NCI-H748 (cell line): ENCODE data around the gene TLE3.

ENCODE experiments used
- DNase-seq: peaks from one replicate; lab custom pipeline; 2025; ENCODE audit not compliant: unreplicated experiment; lab: John Stamatoyannopoulos, UW

The TLE3 gene

GRCh38 chr15:70099167-70099966 lies 1.6 kb upstream of the TLE3 start:
- DNase-seq = peak; percentile 98

GRCh38 chr15:70098461-70099166 lies 897 bp upstream of the TLE3 start:
- DNase-seq = peak; percentile 72

- DNase-seq = no peak
Measured at GRCh38 chr15:70098153-70098460, 390 bp upstream of the TLE3 start.

GRCh38 chr15:70097063-70097320 lies 725 bp downstream of the TLE3 start:
- no peak for DNase-seq

GRCh38 chr15:70096215-70097062 lies 1.3 kb downstream of the TLE3 start:
- DNase-seq = peak; percentile 61

GRCh38 chr15:70095408-70096214 lies 2.1 kb downstream of the TLE3 start:
- DNase-seq = peak; percentile 31

- peak; percentile 73 for DNase-seq
Measured at GRCh38 chr15:70094690-70095311, 2.9 kb downstream of the TLE3 start.

GRCh38 chr15:70093481-70094319 lies 4.0 kb downstream of the TLE3 start:
- peak; percentile 83 for DNase-seq

- DNase-seq = no peak
Measured at GRCh38 chr15:70093070-70093469, 4.6 kb downstream of the TLE3 start.

- no peak for DNase-seq
Measured at GRCh38 chr15:70092464-70093027, 5.2 kb downstream of the TLE3 start.

GRCh38 chr15:70091726-70092463 lies 5.8 kb downstream of the TLE3 start:
- peak; percentile 88 for DNase-seq

GRCh38 chr15:70090436-70091296 lies 7.1 kb downstream of the TLE3 start:
- no peak for DNase-seq

- DNase-seq = no peak
Measured at GRCh38 chr15:70089692-70089971, 8.1 kb downstream of the TLE3 start.

- no peak for DNase-seq
Measured at GRCh38 chr15:70088887-70089691, 8.6 kb downstream of the TLE3 start.

GRCh38 chr15:70088455-70088854 lies 9.3 kb downstream of the TLE3 start:
- peak; percentile 85 for DNase-seq

- no peak for DNase-seq
Measured at GRCh38 chr15:70087708-70088352, 9.9 kb downstream of the TLE3 start.

- DNase-seq = no peak
Measured at GRCh38 chr15:70086636-70087035, 11.1 kb downstream of the TLE3 start.
